T-helper 2 cell (primary cell): ENCODE results near the gene PICK1.
"Not testable (repeated sequence)": the region's sequence is repeated elsewhere in the genome, so short reads cannot be mapped to it uniquely, and the experiment has no call there.

Source experiments
- DNase-seq, 5 experiments: peaks; one replicate each; pipeline versions ENCODE4 v3.0.0 to v3.0.0-alpha.2; 2012 to 2022

Gene PICK1

DNA sequence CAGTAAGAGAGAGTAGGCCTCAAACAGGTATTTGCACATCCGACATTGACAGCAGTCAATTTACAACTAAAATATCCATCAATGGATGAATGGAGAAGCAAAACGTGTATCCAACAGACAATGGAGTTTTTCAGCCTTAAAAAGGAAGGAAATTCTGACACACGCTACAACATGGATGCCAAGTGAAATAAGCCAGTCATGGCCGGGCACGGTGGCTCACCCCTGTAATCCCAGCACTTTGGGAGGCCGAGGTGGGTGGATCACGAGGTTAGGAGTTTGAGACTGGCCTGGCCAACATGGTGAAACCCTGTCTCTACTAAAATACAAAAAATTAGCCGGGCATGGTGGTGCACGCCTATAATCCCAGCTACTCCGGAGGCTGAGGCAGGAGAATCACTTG lies 60.4 kb downstream of the PICK1 start:
- not testable (repeated sequence) for DNase-seq

DNA sequence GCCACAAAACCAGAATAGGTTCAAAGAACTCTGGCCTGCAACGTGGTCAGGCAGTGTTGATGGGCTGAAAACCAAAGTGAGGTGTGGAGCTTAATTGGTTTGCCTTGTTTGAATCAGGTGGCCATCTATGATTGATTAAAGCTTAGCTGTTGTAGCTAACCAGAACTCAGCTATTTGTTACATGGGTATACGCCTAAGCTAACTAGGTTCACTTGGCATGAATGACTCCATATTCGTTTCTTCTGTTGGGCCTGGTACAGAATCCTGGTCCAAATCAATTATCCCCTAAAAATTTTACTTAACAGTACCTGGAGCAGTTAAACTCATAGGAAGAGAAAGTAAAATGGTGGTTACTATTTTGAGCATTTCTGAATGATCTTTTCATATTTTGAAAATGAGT lies 61.0 kb downstream of the PICK1 start:
- no peak for DNase-seq

DNA sequence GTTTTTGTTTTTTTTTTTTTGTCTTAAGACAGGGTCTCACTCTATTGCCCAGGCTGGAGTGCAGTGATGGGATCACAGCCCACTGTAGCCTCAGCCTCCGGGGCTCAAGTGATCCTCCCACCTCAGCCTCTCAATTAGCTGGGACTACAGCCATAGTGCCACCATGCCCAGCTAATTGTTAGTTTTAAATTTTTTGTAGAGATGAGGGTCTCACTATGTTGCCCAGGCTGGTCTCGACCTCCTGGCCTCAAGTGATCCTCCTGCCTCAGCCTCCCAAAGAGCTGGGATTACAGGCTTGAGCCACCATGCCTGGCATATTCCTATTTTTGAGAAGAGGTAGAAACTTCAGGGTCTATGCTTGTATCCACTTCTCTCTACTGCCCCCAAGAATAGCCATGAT lies 61.5 kb downstream of the PICK1 start:
- not testable (repeated sequence) for DNase-seq

DNA sequence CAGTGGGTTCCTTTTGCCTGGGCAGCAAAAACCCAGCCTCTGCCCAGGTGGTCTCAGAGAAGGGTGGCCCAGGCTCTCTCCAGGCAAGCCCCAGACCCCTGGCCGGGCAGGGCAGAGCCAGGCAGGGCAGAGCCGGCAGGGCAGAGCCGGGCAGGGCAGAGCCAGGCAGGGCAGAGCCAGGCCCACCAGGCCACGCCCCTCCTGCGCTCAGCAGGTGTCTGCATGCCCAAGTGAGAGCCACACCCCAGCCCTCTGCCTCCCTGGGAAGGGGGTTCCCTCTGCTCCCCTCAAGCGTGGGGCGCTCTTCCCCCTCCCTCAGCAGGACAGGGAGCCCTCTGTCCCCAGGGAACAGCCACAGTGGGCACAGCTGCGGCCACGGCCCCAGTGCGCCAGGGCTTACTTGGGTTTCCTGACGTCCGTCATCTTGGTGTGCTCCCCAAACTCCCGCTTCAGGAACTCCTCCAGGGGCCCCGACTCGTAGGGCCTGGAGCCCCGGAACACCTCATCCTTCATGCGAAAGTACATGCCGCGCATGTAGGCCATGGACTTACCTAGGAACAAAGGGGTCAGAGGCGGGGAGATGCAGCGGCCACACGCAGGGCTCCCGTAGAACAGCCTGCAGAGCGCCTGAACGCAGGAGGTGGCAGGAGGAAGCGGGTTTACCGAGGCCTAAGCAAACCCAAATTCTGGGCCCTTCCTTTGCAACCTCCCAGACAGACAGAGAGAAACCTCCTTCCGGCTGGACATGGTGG lies 63.3 kb downstream of the PICK1 start:
- DNase-seq = no peak

DNA sequence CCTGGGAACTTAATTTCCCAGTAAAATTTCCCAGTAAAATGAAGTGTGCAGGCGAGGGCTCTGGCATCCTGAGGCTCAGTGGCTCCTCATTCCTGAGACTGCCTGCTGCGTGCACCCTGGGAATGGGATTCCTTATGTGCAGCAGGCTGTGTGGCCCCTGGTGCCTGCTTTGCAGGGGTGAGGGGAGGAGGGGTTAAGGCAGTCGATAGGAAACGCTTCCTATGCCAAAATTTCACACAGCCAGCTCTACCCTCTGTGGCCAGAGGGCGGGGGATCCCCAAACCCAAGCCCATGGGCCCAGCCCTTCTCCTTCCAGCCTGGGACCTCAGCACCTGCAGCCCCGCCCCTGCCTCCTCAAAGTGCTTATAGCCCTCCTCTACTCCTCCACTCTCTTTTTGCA lies 65.4 kb downstream of the PICK1 start:
- no peak for DNase-seq

DNA sequence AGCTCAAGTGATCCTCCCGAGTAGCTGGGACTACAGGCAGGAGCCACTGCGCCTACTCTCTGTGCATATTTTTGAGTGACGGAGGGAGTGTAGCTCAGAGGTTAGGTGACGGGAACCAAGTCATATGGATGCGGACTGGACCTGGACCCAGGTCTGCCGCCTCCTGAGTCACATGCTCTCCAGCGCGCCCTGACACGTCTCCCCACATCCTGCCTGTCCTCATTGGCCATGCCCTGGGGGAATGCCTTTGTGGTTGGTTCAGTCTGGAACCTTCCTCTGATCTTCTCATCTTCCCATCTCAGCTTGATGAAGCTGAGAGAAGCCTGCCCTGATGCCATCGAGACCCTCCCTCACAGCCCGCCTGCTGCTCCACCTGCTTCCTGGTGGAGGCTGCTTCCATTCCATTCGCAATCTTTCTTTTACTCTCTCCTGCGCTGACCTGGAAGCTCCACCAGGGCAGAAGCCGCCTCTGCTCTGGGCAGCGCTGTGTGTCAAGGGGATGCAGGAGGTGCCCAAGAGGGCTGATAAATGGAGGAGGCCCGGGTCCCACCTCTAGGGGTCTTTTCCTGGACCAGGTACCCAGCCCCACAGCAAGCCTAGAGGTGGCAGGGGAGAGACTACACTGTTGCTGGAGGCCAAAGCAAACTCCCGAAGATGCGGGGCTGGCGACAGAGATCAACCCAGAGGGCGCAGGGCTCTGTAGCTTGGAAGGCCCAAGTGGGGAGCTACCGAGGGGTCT lies 67.2 kb downstream of the PICK1 start:
- DNase-seq = no peak

DNA sequence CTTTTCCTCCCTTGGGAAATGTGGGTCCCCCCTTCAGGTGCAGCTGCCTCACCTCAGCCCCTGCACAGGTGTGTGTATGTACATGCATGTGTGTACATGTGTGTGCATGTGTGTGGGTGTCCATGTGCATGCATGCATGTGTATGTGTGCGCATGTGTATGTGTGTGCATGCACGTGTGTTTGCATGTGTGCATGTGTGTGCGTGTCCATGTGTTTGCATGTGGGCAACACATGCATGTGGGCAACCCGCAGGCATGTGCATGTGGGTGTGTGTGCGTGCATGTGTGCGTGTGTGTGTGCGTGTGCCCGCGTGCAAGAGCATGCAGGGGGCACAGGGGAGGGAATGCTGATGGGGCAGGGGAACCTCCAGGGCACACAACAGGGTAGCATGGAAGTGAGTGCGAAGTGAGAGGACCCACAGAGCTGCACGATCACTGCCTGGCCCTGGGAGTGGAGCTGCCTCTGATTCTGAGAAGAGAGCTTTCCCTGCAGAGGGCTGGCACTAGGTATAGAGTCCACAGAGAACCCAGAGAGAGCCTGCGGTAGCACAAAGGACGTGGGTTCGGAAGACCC lies 67.9 kb downstream of the PICK1 start:
- no peak for DNase-seq
